RPMI7951 (cell line): ENCODE measurements around the gene TMEM25. TPM values are rescaled to one million over a fixed set of nuclear protein-coding genes. Genes with fewer than 3 reads are reported as not detected.

ENCODE experiments used
- DNase-seq: peaks from one replicate; pipeline ENCODE4 v3.0.0-alpha.2; 2012; ENCODE audit warnings: low read depth
- total RNA-seq: library from RNA; depleted of rRNA; stranded (reverse); fragments of >200 nt; shearing (Covaris generic); gene quantifications from 2 replicates; pipeline ENCODE4 v1.2.3, GENCODE V29; 2014; rRNA removed

Gene TMEM25
- total RNA-seq, 1 experiment from 2014 or later, result 0.84 TPM

DNA sequence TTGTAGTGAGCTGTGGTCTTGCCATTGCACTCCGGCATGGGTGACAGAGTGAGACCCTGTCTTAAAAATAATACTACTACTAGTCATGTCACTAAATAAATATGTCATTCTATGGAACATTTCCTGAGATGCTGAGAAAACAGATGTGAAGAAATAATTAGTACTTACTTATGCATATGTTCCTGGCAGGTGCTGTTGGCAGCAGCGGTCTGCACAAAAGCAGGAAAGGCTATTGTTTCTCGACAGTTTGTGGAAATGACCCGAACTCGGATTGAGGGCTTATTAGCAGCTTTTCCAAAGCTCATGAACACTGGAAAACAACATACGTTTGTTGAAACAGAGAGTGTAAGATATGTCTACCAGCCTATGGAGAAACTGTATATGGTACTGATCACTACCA lies 50.1 kb downstream of the TMEM25 start:
- no peak for DNase-seq

Other genes starting within 250 kb of the TMEM25 start
- not detected in 2 replicates for gene CD3E, start 226.5 kb upstream of the TMEM25 start, total RNA-seq
- not detected in 2 replicates for gene CD3D, start 188.5 kb upstream of the TMEM25 start, total RNA-seq
- gene CD3G, start 186.8 kb upstream of the TMEM25 start, total RNA-seq, result not detected in 2 replicates
- 48.6 and 60.2 TPM in 2 replicates for gene UBE4A, start 171.6 kb upstream of the TMEM25 start, total RNA-seq
- gene ATP5MG, start 129.6 kb upstream of the TMEM25 start, total RNA-seq, result 125 and 126 TPM in 2 replicates
- gene KMT2A, start 94.7 kb upstream of the TMEM25 start, total RNA-seq, result 18.0 and 21.9 TPM in 2 replicates
- gene TTC36, start 3.7 kb upstream of the TMEM25 start, total RNA-seq, result not detected in 2 replicates
- gene IFT46, start 34.7 kb downstream of the TMEM25 start, total RNA-seq, result 55.3 and 57.9 TPM in 2 replicates
- gene ARCN1, start 41.2 kb downstream of the TMEM25 start, total RNA-seq, result 160 and 198 TPM in 2 replicates
- 45.1 and 50.9 TPM in 2 replicates for gene PHLDB1, start 76.4 kb downstream of the TMEM25 start, total RNA-seq
- gene TREH, start 148.5 kb downstream of the TMEM25 start, total RNA-seq, result not detected in 2 replicates